ENCODE data around the gene ALDH2.

The ALDH2 gene

DNA sequence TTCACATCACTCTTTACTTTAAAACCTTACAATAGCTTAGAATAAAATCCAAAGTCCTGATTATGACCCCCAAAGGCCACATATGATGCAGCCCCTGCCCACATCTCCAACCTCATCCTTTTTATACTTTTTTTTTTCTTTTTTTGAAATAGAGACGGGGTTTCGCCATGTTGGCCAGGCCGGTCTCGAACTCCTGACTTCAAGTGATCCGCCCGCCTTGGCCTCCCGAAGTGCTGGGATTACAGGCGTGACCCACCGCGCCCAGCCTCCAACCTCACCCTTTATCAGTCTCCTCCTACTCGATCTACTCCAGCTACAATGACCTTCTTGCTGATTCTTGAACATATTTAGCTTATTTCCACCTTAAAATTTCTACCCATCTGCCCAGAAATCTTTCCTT, 74.1 kb downstream of the ALDH2 start:
- H3K36me3 ChIP-seq (ENCODE audit: control insufficient read depth, insufficient read depth, low read length) = no peaks in the 10 kb centered on the region
- H3K9me3 ChIP-seq (ENCODE audit: control insufficient read depth, insufficient read depth, low read length) = no peaks in the 10 kb centered on the region
- H3K4me3 ChIP-seq (ENCODE audit: low read length) = peak overlapping the region; percentile 97; the same call in 1 of the 2 replicates
- no peak for DNase-seq (ENCODE audit: low read depth, low spot score)
- H3K27ac ChIP-seq (ENCODE audit: low read length) = no peak overlapping the region
- no CpG with 5 or more reads among the region's 11 CpGs for WGBS (ENCODE audit: insufficient coverage, insufficient read length)
- no peaks in the 10 kb centered on the region for H3K27me3 ChIP-seq (ENCODE audit: control insufficient read depth, insufficient read depth, low read length)
- H3K4me1 ChIP-seq (ENCODE audit: control insufficient read depth, insufficient read depth, low read length) = no peaks in the 10 kb centered on the region

DNA sequence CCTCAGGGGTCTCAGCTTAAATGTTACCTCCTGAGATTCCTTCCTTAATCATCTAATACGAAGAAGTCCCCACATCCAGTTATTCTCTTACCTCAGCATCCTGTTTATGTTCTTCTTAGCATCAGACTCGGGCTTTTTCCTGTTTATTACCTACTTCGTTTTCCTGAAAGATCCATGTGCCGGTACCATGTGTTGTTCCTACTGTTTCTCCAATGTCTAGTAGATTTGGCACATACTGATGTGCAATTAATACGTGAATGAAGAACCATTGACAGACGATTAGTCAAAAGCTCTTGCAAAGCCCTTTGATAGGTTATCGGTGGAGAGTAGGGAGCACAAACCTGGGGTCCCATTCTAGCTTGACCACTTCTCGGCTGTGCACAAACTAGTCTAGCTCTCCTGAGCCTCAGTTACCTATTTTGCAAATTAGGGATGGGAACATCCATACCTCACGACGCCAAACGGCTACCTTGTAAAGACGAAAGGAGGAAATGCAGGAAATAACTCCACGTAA, 74.6 kb downstream of the ALDH2 start:
- Histone ChIP-seq H3K27me3 (ENCODE audit: control insufficient read depth, insufficient read depth, low read length) (no peaks in the 10 kb centered on the region), H3K4me1 (ENCODE audit: control insufficient read depth, insufficient read depth, low read length) (no peaks in the 10 kb centered on the region), H3K27ac (ENCODE audit: low read length) (no peak overlapping the region), H3K36me3 (ENCODE audit: control insufficient read depth, insufficient read depth, low read length) (no peaks in the 10 kb centered on the region), H3K4me3 (ENCODE audit: low read length) (peak overlapping the region; percentile 97), H3K9me3 (ENCODE audit: control insufficient read depth, insufficient read depth, low read length) (no peaks in the 10 kb centered on the region)
- no peak for DNase-seq (ENCODE audit: low read depth, low spot score)
- WGBS (ENCODE audit: insufficient coverage, insufficient read length) = no CpG with 5 or more reads among the region's 13 CpGs

DNA sequence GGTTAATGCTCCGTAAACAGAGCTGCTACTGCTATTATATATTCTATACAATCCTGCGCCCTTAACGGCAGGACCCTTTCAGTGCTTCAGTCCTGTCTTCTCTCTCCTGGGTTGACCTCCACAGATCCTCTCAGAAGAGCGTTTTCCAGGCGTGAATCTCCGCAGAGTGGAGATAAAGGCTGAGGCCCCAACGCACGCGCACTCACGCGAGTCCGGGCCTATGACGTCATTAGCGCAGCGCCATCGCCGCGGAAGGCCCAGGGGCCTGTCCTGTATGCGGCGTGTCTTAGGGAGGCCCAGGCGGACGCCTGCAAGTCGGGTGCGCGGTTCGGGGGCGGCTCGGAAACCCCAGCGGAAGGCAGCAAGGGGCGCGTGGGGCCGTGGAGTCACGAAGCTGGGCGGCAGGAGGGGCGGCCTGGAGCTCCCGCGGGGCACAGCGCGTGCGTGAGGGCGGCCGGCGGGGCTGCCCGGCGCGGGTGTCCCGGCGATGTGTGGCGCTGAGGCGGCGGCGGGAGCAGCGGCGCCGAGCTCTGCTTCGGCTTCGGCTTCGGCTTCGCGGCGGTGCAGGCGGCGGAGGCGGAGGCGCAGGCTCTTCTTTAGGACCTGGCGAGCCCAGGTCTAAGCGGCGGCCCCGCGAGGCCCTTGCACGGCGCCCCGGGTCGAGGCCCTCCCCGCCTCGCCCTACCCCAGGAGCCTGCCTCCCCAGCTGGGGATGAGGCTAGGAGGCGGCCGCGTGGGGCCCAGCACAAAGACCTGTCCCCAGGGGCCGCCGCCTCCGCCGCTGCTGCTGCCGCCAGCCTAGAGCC, 75.2 kb downstream of the ALDH2 start, which contains the start of gene MAPKAPK5:
MAPKAPK5 (plus strand) TSS at position 479 of the 806 bp plus-strand sequence. CDS start 506 bp downstream, outside the sequence.
- no CpG with 5 or more reads among the region's 84 CpGs for WGBS (ENCODE audit: insufficient coverage, insufficient read length)
- Histone ChIP-seq H3K27ac (ENCODE audit: low read length) (no peak within 1 kb of the TSS), H3K9me3 (ENCODE audit: control insufficient read depth, insufficient read depth, low read length) (no peaks in the 10 kb centered on the region), H3K4me1 (ENCODE audit: control insufficient read depth, insufficient read depth, low read length) (no peaks in the 10 kb centered on the region), H3K27me3 (ENCODE audit: control insufficient read depth, insufficient read depth, low read length) (no peaks in the 10 kb centered on the region), H3K36me3 (ENCODE audit: control insufficient read depth, insufficient read depth, low read length) (no peaks in the 10 kb centered on the region), H3K4me3 (ENCODE audit: low read length) (peak within 1 kb of the TSS; percentile 97)
- DNase-seq (ENCODE audit: low read depth, low spot score) = peak; percentile 82

DNA sequence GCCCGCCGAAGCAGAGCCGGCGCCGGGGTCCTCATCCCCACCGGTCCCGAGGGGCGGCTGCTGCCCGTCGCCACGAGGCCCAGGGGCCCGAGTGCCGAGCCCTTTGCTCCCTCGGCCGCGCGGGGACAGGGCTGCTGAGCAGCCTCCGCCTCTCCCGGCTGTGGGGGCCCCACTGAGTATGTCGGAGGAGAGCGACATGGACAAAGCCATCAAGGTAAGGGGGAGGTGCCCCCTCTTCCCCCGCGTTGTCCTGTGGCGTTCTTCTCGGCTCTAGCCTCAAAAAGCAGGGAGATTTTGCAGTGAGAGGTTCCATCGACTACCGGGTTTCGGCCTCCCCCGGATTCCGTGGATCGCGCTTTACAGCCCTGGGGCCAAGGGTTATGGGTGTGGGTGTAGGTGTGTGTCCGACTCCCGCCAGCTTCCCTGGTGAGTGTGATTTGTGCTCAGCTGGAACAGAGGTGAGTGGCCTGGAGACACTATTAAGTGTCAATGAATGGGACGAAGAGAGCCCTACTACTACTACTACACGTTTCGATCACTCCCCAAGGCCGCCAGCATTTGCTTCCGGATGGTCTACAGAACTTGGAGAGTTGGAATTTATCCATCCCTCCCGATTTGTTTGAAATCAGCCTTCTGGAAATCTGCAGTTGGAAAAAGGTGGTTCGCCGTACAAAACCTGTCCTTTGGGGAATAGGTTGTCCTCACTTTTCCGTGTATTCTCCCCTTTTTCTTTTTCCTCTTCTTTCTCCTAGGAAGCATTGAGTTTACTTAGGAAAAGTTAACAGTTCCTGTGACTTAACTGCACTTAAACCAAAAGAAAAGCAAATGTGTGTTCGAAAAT, 76.0 kb downstream of the ALDH2 start:
- Histone ChIP-seq H3K9me3 (ENCODE audit: control insufficient read depth, insufficient read depth, low read length) (no peaks in the 10 kb centered on the region), H3K4me3 (ENCODE audit: low read length) (peak overlapping the region; percentile 97), H3K27me3 (ENCODE audit: control insufficient read depth, insufficient read depth, low read length) (no peaks in the 10 kb centered on the region), H3K4me1 (ENCODE audit: control insufficient read depth, insufficient read depth, low read length) (no peaks in the 10 kb centered on the region), H3K36me3 (ENCODE audit: control insufficient read depth, insufficient read depth, low read length) (no peaks in the 10 kb centered on the region), H3K27ac (ENCODE audit: low read length) (no peak overlapping the region)
- no peak for DNase-seq (ENCODE audit: low read depth, low spot score)
- no CpG with 5 or more reads among the region's 44 CpGs for whole genome bisulfite sequencing (ENCODE audit: insufficient coverage, insufficient read length)

DNA sequence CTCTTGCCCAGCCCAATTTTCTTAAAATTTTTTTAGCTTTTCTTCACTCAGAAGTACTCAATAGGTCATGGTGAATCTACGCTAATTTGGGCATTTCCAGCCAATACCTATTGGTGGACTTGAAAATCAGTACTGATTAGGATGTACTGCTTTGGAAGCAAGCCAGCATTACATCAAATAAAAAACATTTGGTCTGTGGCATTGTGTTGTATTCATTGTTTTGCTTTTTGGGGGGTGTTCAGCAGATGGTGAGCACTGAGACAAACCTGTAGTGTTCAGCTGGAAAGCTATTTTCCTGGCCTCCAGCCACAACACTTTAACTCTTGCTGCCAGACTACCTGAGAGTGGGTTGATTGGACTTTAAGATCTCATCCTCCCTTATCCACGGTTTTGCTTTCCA, 79.3 kb downstream of the ALDH2 start:
- no peaks in the 10 kb centered on the region for H3K36me3 ChIP-seq (ENCODE audit: control insufficient read depth, insufficient read depth, low read length)
- no peaks in the 10 kb centered on the region for H3K27me3 ChIP-seq (ENCODE audit: control insufficient read depth, insufficient read depth, low read length)
- no CpG with 5 or more reads among the region's 2 CpGs for WGBS (ENCODE audit: insufficient coverage, insufficient read length)
- H3K4me3 ChIP-seq (ENCODE audit: low read length) = no peak overlapping the region
- H3K27ac ChIP-seq (ENCODE audit: low read length) = no peak overlapping the region
- no peak for DNase-seq (ENCODE audit: low read depth, low spot score)
- H3K4me1 ChIP-seq (ENCODE audit: control insufficient read depth, insufficient read depth, low read length) = no peaks in the 10 kb centered on the region
- no peaks in the 10 kb centered on the region for H3K9me3 ChIP-seq (ENCODE audit: control insufficient read depth, insufficient read depth, low read length)

DNA sequence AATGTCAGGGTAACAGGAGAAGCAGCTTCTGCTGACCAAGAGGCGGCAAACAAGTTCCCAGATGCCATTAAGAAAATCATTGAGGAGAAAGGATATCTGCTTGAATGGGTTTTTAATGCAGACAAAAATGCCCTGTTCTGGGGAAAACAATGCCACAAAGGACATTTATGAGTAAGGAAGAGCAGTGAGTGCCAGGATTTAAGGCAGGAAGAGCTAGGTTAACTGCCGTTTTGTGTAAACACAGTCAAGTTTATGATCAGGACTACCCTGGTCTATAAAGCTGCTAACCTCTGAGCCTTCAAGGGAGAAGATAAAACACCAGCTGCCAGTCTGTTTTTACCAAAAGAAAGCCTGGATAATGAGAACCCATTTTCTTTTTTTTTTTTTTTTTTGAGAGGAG, 83.8 kb downstream of the ALDH2 start:
- Histone ChIP-seq H3K4me1 (ENCODE audit: control insufficient read depth, insufficient read depth, low read length) (no peaks in the 10 kb centered on the region), H3K4me3 (ENCODE audit: low read length) (no peak overlapping the region), H3K9me3 (ENCODE audit: control insufficient read depth, insufficient read depth, low read length) (no peaks in the 10 kb centered on the region), H3K27ac (ENCODE audit: low read length) (no peak overlapping the region), H3K27me3 (ENCODE audit: control insufficient read depth, insufficient read depth, low read length) (no peaks in the 10 kb centered on the region), H3K36me3 (ENCODE audit: control insufficient read depth, insufficient read depth, low read length) (no peaks in the 10 kb centered on the region)
- no peak for DNase-seq (ENCODE audit: low read depth, low spot score)
- no CpG with 5 or more reads among the region's 2 CpGs for WGBS (ENCODE audit: insufficient coverage, insufficient read length)

DNA sequence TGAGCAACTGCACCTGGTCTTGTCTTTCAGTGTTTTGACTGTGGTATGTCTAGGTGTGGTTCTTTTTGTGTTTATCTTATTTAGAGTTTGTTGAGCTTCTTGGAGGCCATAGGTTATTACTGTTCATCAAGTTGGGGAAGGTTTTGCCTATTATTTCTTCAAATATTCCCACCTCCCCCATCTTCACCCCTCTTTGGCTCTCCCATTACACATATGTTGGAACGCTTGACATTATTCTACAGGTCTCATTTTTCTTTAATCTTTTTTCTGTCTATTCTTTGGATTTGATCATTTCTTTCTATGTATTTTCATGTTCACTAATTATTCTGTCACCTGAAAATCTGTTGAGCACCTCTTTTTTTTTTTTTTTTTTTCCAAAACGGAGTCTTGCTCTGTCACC, 91.5 kb downstream of the ALDH2 start:
- Histone ChIP-seq H3K4me3 (ENCODE audit: low read length) (no peak overlapping the region), H3K27ac (ENCODE audit: low read length) (no peak overlapping the region), H3K27me3 (ENCODE audit: control insufficient read depth, insufficient read depth, low read length) (no peaks in the 10 kb centered on the region), H3K4me1 (ENCODE audit: control insufficient read depth, insufficient read depth, low read length) (no peaks in the 10 kb centered on the region; the same call in 1 of the 2 replicates), H3K9me3 (ENCODE audit: control insufficient read depth, insufficient read depth, low read length) (no peaks in the 10 kb centered on the region), H3K36me3 (ENCODE audit: control insufficient read depth, insufficient read depth, low read length) (no peaks in the 10 kb centered on the region)
- WGBS (ENCODE audit: insufficient coverage, insufficient read length) = no CpG with 5 or more reads among the region's 2 CpGs
- no peak for DNase-seq (ENCODE audit: low read depth, low spot score)

DNA sequence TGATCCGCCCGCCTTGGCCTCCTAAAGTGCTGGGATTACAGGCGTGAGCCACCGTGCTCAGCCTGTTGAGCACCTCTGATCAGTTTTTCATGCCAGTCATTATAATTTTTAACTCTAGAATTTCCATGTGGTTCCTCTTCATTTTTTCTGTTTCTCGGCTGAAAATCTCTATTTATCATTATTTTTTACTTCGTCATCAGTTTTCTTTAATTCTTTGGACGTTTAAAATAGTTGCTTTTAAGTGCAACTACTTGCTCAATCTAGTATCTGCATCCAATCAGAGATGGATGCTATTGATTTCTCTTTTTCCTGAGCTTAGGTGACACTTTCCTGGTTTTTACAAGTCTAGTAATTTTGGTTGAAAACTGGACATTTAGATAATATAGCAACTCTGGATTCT, 92.0 kb downstream of the ALDH2 start:
- Histone ChIP-seq H3K4me1 (ENCODE audit: control insufficient read depth, insufficient read depth, low read length) (no peaks in the 10 kb centered on the region; the same call in 1 of the 2 replicates), H3K36me3 (ENCODE audit: control insufficient read depth, insufficient read depth, low read length) (no peaks in the 10 kb centered on the region), H3K4me3 (ENCODE audit: low read length) (no peak overlapping the region), H3K27ac (ENCODE audit: low read length) (no peak overlapping the region), H3K9me3 (ENCODE audit: control insufficient read depth, insufficient read depth, low read length) (no peaks in the 10 kb centered on the region), H3K27me3 (ENCODE audit: control insufficient read depth, insufficient read depth, low read length) (no peaks in the 10 kb centered on the region)
- 100% methylated on average over 2 of the region's 7 CpGs for WGBS (ENCODE audit: insufficient coverage, insufficient read length)
- DNase-seq (ENCODE audit: low read depth, low spot score) = no peak

DNA sequence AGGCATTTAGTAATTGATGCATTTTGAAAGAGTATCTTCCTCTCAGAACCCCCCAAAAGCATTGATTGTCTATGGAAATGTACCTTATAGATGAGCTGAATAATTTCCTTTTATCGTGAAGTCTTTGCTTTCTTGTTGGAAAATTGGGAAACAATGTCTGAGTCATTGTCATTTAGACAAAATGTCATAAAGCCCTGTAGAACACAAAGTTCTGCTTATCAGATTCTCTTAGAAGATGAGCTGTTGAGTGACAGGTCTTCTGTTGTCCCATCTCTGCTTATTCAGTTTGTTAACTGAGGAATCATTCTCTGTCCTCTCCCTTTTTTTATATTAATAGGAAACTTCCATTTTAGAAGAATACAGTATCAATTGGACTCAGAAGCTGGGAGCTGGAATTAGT, 98.2 kb downstream of the ALDH2 start:
- no CpG with 5 or more reads among the region's 1 CpG for WGBS (ENCODE audit: insufficient coverage, insufficient read length)
- no peak overlapping the region for H3K27ac ChIP-seq (ENCODE audit: low read length)
- H3K9me3 ChIP-seq (ENCODE audit: control insufficient read depth, insufficient read depth, low read length) = no peaks in the 10 kb centered on the region
- no peaks in the 10 kb centered on the region; the same call in 1 of the 2 replicates for H3K36me3 ChIP-seq (ENCODE audit: control insufficient read depth, insufficient read depth, low read length)
- H3K4me3 ChIP-seq (ENCODE audit: low read length) = no peak overlapping the region
- H3K4me1 ChIP-seq (ENCODE audit: control insufficient read depth, insufficient read depth, low read length) = peaks cover 5% of the 10 kb centered on the region; the same call in 1 of the 2 replicates
- no peak for DNase-seq (ENCODE audit: low read depth, low spot score)
- H3K27me3 ChIP-seq (ENCODE audit: control insufficient read depth, insufficient read depth, low read length) = no peaks in the 10 kb centered on the region
